Activated naive CD8-positive, alpha-beta T cell treated with anti-CD3 and anti-CD28 coated beads, Interleukin-2, amount 10 ng/mL, durations not matched to agents 7 days and 5 days (primary cell): ENCODE results near the gene ENTPD8. TPM values are rescaled to one million over a fixed set of nuclear protein-coding genes. Genes with fewer than 3 reads are reported as not detected.
A peak's percentile ranks its signal among the peaks of the same experiment; 100 is the strongest.

Experiments used
- ATAC-seq: fragments of 150-1000 bp; cut with Tn5 transposase; one replicate; pipeline ENCODE4 v1.10.0; 2021; ENCODE audit warnings: low read depth, moderate library complexity
- POLR2A ChIA-PET: fragments of 350-600 bp; sonication (Branson Sonifier 250); formaldehyde crosslinking; loops from one replicate; lab custom pipeline; 2021; ENCODE audit warnings: antibody characterized with exemption; lab: Charles Lee
- DNase-seq: peaks from one replicate; pipeline ENCODE4 v3.0.0; 2021
- H3K27ac Mint-ChIP-seq: one replicate; pipeline ENCODE4 v1.8.0; 2022; ENCODE audit warnings: mild to moderate bottlenecking, mixed read lengths
- H3K27me3 Mint-ChIP-seq: one replicate; pipeline ENCODE4 v1.8.0; 2022; ENCODE audit warnings: mild to moderate bottlenecking, moderate library complexity, mixed read lengths
- H3K36me3 Mint-ChIP-seq: one replicate; pipeline ENCODE4 v1.8.0; 2021; ENCODE audit warnings: mild to moderate bottlenecking, mixed read lengths
- H3K4me1 Mint-ChIP-seq: one replicate; pipeline ENCODE4 v1.8.0; 2021; ENCODE audit warnings: mixed read lengths
- H3K4me3 Mint-ChIP-seq: one replicate; pipeline ENCODE4 v1.8.0; 2022; ENCODE audit warnings: mild to moderate bottlenecking, moderate library complexity, mixed read lengths
- H3K9me3 Mint-ChIP-seq: one replicate; pipeline ENCODE4 v1.8.0; 2021; ENCODE audit warnings: mixed read lengths
- total RNA-seq, 2 experiments: library from RNA; stranded (reverse); gene quantifications; one replicate each; pipeline ENCODE4 v1.2.3, GENCODE V29; 2021

The ENTPD8 gene
- total RNA-seq, 2 experiments from 2014 or later, result not detected

GRCh38 chr9:137409515-137409914 lies 31.6 kb downstream of the ENTPD8 start:
- POLR2A ChIA-PET, result interaction anchor here (0.9 kb wide), 1 partner anchor 13 kb away, joined by 5 read pairs; the partner anchor contains the start of genes EXD3 and NOXA1
- peaks cover 3% of the 10 kb centered on the region for H3K27me3 Mint-ChIP-seq
- H3K36me3 Mint-ChIP-seq, result peaks cover under 1% of the 10 kb centered on the region
- no peaks in the 10 kb centered on the region for H3K9me3 Mint-ChIP-seq
- DNase-seq (no peak), ATAC-seq (no peak)
- no peak overlapping the region for H3K4me3 Mint-ChIP-seq
- H3K27ac Mint-ChIP-seq, result no peak overlapping the region
- peaks cover 10% of the 10 kb centered on the region for H3K4me1 Mint-ChIP-seq

GRCh38 chr9:137408651-137409405 lies 32.3 kb downstream of the ENTPD8 start:
- H3K4me3 Mint-ChIP-seq, result no peak overlapping the region
- H3K4me1 Mint-ChIP-seq, result peaks cover 6% of the 10 kb centered on the region
- no peaks in the 10 kb centered on the region for H3K36me3 Mint-ChIP-seq
- no peak overlapping the region for H3K27ac Mint-ChIP-seq
- ATAC-seq, result no peak
- POLR2A ChIA-PET, result interaction anchor here (0.9 kb wide), 1 partner anchor 14 kb away, joined by 5 read pairs; the partner anchor contains the start of genes EXD3 and NOXA1
- H3K9me3 Mint-ChIP-seq, result no peaks in the 10 kb centered on the region
- peaks cover 3% of the 10 kb centered on the region for H3K27me3 Mint-ChIP-seq
- no peak for DNase-seq

- no peak for ATAC-seq
- no peaks in the 10 kb centered on the region for H3K36me3 Mint-ChIP-seq
- no peak overlapping the region for H3K27ac Mint-ChIP-seq
- H3K4me1 Mint-ChIP-seq, result peaks cover 3% of the 10 kb centered on the region
- peaks cover 3% of the 10 kb centered on the region for H3K27me3 Mint-ChIP-seq
- H3K9me3 Mint-ChIP-seq, result no peaks in the 10 kb centered on the region
- no peak for DNase-seq
- POLR2A ChIA-PET, result no interaction called here
- H3K4me3 Mint-ChIP-seq, result no peak overlapping the region
Measured at GRCh38 chr9:137407590-137408300, 33.4 kb downstream of the ENTPD8 start.

GRCh38 chr9:137406876-137407589 lies 34.1 kb downstream of the ENTPD8 start:
- no peaks in the 10 kb centered on the region for H3K9me3 Mint-ChIP-seq
- H3K36me3 Mint-ChIP-seq, result peaks cover 6% of the 10 kb centered on the region
- no peak overlapping the region for H3K27ac Mint-ChIP-seq
- H3K4me3 Mint-ChIP-seq, result no peak overlapping the region
- POLR2A ChIA-PET, result no interaction called here
- peaks cover 4% of the 10 kb centered on the region for H3K4me1 Mint-ChIP-seq
- peak; percentile 89 for ATAC-seq
- peaks cover 3% of the 10 kb centered on the region for H3K27me3 Mint-ChIP-seq
- DNase-seq, result peak; percentile 86

GRCh38 chr9:137406085-137406760 lies 34.9 kb downstream of the ENTPD8 start:
- H3K4me1 Mint-ChIP-seq, result peaks cover 3% of the 10 kb centered on the region
- H3K27me3 Mint-ChIP-seq, result peaks cover 3% of the 10 kb centered on the region

GRCh38 chr9:137405677-137406081 lies 35.5 kb downstream of the ENTPD8 start:
- Mint-ChIP-seq H3K4me3 (no peak overlapping the region), H3K36me3 (peaks cover 8% of the 10 kb centered on the region), H3K27ac (no peak overlapping the region), H3K4me1 (peaks cover 3% of the 10 kb centered on the region), H3K27me3 (peaks cover 3% of the 10 kb centered on the region), H3K9me3 (no peaks in the 10 kb centered on the region)
- POLR2A ChIA-PET, result no interaction called here
- DNase-seq (no peak), ATAC-seq (no peak)

More at GRCh38 chr9:137406085-137406760, 34.9 kb downstream of the ENTPD8 start:
- H3K9me3 Mint-ChIP-seq, result no peaks in the 10 kb centered on the region
- DNase-seq (no peak), ATAC-seq (no peak)
- H3K27ac Mint-ChIP-seq, result no peak overlapping the region
- POLR2A ChIA-PET, result no interaction called here
- H3K36me3 Mint-ChIP-seq, result peaks cover 8% of the 10 kb centered on the region
- no peak overlapping the region for H3K4me3 Mint-ChIP-seq

GRCh38 chr9:137404961-137405567 lies 36.1 kb downstream of the ENTPD8 start:
- DNase-seq (no peak), ATAC-seq (no peak)
- Mint-ChIP-seq H3K27me3 (peaks cover 3% of the 10 kb centered on the region), H3K9me3 (no peaks in the 10 kb centered on the region), H3K36me3 (peaks cover 8% of the 10 kb centered on the region), H3K4me3 (no peak overlapping the region), H3K4me1 (peaks cover 2% of the 10 kb centered on the region), H3K27ac (no peak overlapping the region)
- POLR2A ChIA-PET, result no interaction called here

GRCh38 chr9:137403269-137403668 lies 37.9 kb downstream of the ENTPD8 start:
- DNase-seq (no peak), ATAC-seq (no peak)
- Mint-ChIP-seq H3K27me3 (peaks cover 3% of the 10 kb centered on the region), H3K9me3 (no peaks in the 10 kb centered on the region), H3K4me1 (peaks cover 2% of the 10 kb centered on the region), H3K36me3 (peaks cover 8% of the 10 kb centered on the region), H3K27ac (no peak overlapping the region), H3K4me3 (no peak overlapping the region)
- POLR2A ChIA-PET, result no interaction called here

- no peak for DNase-seq
- H3K9me3 Mint-ChIP-seq, result no peaks in the 10 kb centered on the region
- POLR2A ChIA-PET, result interaction anchor here (0.8 kb wide), 1 partner anchor 101 kb away, joined by 3 read pairs; the partner anchor contains the start of gene NRARP
- H3K36me3 Mint-ChIP-seq, result peaks cover 8% of the 10 kb centered on the region
- H3K4me3 Mint-ChIP-seq, result no peak overlapping the region
- no peak for ATAC-seq
- H3K27me3 Mint-ChIP-seq, result peaks cover 3% of the 10 kb centered on the region
- H3K27ac Mint-ChIP-seq, result no peak overlapping the region
- H3K4me1 Mint-ChIP-seq, result peaks cover 2% of the 10 kb centered on the region
Measured at GRCh38 chr9:137402746-137403145, 38.4 kb downstream of the ENTPD8 start.

GRCh38 chr9:137398561-137399468 lies 42.3 kb downstream of the ENTPD8 start:
- DNase-seq (no peak), ATAC-seq (no peak)
- Mint-ChIP-seq H3K9me3 (no peaks in the 10 kb centered on the region), H3K4me1 (peaks cover 4% of the 10 kb centered on the region), H3K4me3 (no peak overlapping the region), H3K36me3 (peaks cover 8% of the 10 kb centered on the region), H3K27me3 (no peaks in the 10 kb centered on the region), H3K27ac (no peak overlapping the region)
- POLR2A ChIA-PET, result no interaction called here

GRCh38 chr9:137397675-137398423 lies 43.3 kb downstream of the ENTPD8 start:
- H3K4me3 Mint-ChIP-seq, result no peak overlapping the region
- H3K36me3 Mint-ChIP-seq, result peaks cover 8% of the 10 kb centered on the region
- ATAC-seq (no peak), DNase-seq (no peak)
- peaks cover 4% of the 10 kb centered on the region for H3K4me1 Mint-ChIP-seq
- POLR2A ChIA-PET, result no interaction called here
- no peak overlapping the region for H3K27ac Mint-ChIP-seq
- H3K27me3 Mint-ChIP-seq, result no peaks in the 10 kb centered on the region
- H3K9me3 Mint-ChIP-seq, result no peaks in the 10 kb centered on the region
